NB4 (cell line): Measurements from ENCODE around the gene TTC1.

Experiments
- MYC ChIP-seq: IDR thresholded peaks from 2 replicates; pipeline ENCODE4 v1.6.1; 2011; ENCODE audit warnings: low read depth, low read length
- POLR2A ChIP-seq: IDR thresholded peaks from 2 replicates; pipeline ENCODE4 v1.6.1; 2011; ENCODE audit warnings: mild to moderate bottlenecking; ENCODE audit not compliant: insufficient read length; ENCODE audit errors: extremely low read depth
- TF ChIP-seq, protein P1 (sequence below): IDR thresholded peaks from one replicate; pipeline ENCODE4 v1.5.1; 2012; ENCODE audit warnings: low read depth, low read length
- TF ChIP-seq, protein P2 (sequence below): IDR thresholded peaks from 2 replicates; pipeline ENCODE4 v1.6.1; 2011; ENCODE audit warnings: low read depth, low read length

DNA sequence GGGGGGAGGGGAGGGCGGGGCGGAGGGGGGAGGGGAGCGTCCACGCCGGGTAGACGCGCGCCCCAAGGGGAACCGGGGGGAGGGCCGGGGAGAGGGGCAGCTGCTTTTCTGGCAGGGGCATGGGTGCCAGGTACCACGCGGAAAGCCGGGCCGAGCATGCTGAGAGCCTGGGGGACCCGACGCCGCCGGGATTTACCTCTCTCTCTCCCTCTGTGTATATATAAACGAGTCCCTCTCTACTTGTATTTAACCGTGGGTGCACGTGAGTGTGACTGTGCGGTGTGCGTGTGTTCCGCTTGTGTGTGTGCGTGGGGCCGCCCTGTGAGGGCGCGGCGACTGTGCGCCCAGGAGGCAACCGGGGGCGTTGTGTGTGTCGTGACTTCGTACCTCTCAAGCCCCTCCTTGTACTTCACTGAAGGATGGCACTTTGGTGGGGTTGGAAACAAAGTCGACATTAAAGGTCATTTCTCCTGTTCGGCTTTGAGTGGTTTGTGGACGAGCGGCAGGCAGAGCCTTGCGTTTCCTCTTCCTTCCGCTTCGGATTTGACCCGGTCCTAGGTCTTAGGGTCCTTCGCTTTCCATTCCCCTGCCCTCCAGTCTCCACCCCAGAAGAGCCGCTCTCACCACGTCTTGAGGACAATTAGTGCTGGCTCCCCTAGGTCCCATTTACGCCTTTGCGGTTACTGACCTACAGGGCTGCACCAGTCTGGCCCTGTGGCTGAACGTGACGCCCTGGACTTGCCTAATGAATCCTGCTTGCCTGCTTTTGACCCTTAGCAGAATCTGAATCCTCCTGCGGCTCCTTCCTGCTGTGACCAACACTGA, 36.2 kb upstream of the TTC1 start:
- TF ChIP-seq, protein P1, sequence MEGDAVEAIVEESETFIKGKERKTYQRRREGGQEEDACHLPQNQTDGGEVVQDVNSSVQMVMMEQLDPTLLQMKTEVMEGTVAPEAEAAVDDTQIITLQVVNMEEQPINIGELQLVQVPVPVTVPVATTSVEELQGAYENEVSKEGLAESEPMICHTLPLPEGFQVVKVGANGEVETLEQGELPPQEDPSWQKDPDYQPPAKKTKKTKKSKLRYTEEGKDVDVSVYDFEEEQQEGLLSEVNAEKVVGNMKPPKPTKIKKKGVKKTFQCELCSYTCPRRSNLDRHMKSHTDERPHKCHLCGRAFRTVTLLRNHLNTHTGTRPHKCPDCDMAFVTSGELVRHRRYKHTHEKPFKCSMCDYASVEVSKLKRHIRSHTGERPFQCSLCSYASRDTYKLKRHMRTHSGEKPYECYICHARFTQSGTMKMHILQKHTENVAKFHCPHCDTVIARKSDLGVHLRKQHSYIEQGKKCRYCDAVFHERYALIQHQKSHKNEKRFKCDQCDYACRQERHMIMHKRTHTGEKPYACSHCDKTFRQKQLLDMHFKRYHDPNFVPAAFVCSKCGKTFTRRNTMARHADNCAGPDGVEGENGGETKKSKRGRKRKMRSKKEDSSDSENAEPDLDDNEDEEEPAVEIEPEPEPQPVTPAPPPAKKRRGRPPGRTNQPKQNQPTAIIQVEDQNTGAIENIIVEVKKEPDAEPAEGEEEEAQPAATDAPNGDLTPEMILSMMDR: no peak
- TF ChIP-seq, protein P2, sequence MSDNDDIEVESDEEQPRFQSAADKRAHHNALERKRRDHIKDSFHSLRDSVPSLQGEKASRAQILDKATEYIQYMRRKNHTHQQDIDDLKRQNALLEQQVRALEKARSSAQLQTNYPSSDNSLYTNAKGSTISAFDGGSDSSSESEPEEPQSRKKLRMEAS: no peak
- TF ChIP-seq POLR2A (no peak), MYC (no peak)
